DND-41 (cell line): ENCODE data around the gene STOML1.

Source experiments
- ATAC-seq: fragments of 200-7000 bp; cut with Tn5 transposase; 3 replicates; pipeline ENCODE4 v1.9.1; 2021; ENCODE audit warnings: low read depth; ENCODE audit not compliant: insufficient read depth
- DNase-seq: peaks from one replicate; pipeline ENCODE4 v3.0.0-alpha.2; 2020
- H2AFZ ChIP-seq: 2 replicates; pipeline ENCODE4 v1.6.0; 2012; ENCODE audit warnings: low read depth, low read length
- H3K27ac ChIP-seq: 2 replicates; pipeline ENCODE4 v1.5.1; 2012; ENCODE audit warnings: low read length, inconsistent platforms
- H3K27me3 ChIP-seq: fragments of 200-600 bp; sonication (generic); 2 replicates; pipeline ENCODE4 v1.6.0; 2012; ENCODE audit warnings: low read length, mild to moderate bottlenecking, inconsistent platforms; ENCODE audit not compliant: insufficient read depth, poor library complexity
- H3K36me3 ChIP-seq: 2 replicates; pipeline ENCODE4 v1.5.1; 2012; ENCODE audit warnings: low read length, inconsistent platforms; ENCODE audit not compliant: insufficient read depth
- H3K4me1 ChIP-seq: 2 replicates; pipeline ENCODE4 v1.5.1; 2012; ENCODE audit warnings: mild to moderate bottlenecking, low read length; ENCODE audit not compliant: insufficient read depth
- H3K4me2 ChIP-seq: 2 replicates; pipeline ENCODE4 v1.6.0; 2012; ENCODE audit warnings: mild to moderate bottlenecking, moderate library complexity, low read length, inconsistent platforms; ENCODE audit not compliant: insufficient read depth
- H3K4me3 ChIP-seq, 2 experiments: fragments of 200-600 bp in 1 of 2; shearing (Covaris generic) in 1 of 2; 2 replicates each; pipeline ENCODE4 v1.5.1; 2012 to 2016; ENCODE audit warnings: inconsistent platforms in 2 of 2, low read length in 2 of 2, mild to moderate bottlenecking in 2 of 2, low read depth in 1 of 2, moderate library complexity in 1 of 2
- H3K79me2 ChIP-seq: 2 replicates; pipeline ENCODE4 v1.6.0; 2012; ENCODE audit warnings: low read length, inconsistent platforms; ENCODE audit not compliant: insufficient read depth
- H3K9ac ChIP-seq: 2 replicates; pipeline ENCODE4 v1.6.0; 2012; ENCODE audit warnings: low read depth, mild to moderate bottlenecking, inconsistent platforms, low read length, moderate library complexity
- H3K9me3 ChIP-seq: 2 replicates; pipeline ENCODE4 v1.5.1; 2012; ENCODE audit warnings: low read length, moderate library complexity, mild to moderate bottlenecking, inconsistent platforms; ENCODE audit not compliant: insufficient read depth, severe bottlenecking
- H4K20me1 ChIP-seq: 2 replicates; pipeline ENCODE4 v1.6.0; 2012; ENCODE audit warnings: low read length; ENCODE audit not compliant: insufficient read depth
- CTCF ChIP-seq: IDR thresholded peaks from 2 replicates; pipeline ENCODE4 v1.5.1; 2012; ENCODE audit warnings: borderline replicate concordance, low read length, moderate library complexity, mild to moderate bottlenecking; ENCODE audit not compliant: poor library complexity, severe bottlenecking; ENCODE audit errors: extremely low read depth
- EZH2 ChIP-seq: IDR thresholded peaks from 3 replicates; pipeline ENCODE4 v1.6.1; 2012; ENCODE audit warnings: borderline replicate concordance, low read depth, mild to moderate bottlenecking, moderate library complexity, low read length, inconsistent platforms; ENCODE audit not compliant: severe bottlenecking

STOML1 gene

DNA sequence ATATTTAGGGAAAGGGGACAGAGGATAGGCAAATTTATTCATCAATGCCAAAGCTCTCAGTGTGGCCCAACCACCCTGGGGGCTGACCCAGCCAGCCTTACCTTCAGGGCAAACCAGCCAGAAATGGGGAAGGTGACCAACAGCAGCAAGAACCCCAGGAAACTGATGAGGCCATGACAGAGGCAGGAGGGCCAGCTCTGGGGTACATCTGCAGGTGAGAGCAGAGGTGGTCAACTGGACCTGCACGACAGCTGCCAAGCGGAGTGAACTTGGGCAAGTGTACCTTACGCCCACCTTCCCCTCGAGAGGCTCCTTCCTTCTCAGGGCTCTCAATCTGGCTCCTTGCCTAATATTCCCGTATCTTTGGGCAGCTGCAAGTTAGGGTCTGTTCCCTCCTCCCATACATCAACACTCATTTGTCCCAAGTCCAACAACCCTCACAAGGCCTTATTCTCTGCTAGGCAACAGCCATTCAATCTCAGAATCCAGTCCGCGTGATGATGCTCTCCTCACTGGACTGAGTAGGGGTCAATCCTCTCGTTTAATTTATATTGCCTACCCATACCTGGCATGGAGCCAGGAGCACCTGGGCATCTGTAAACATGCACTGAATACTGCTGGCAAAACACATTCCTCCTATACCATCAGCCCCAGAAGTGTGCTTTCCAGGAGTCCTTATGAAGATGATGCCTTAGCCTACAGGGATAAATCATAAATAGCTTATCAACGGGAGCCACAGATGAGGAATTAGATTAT lies 1.7 kb downstream of the STOML1 start:
- TF ChIP-seq CTCF (no peak), EZH2 (no peak)
- DNase-seq, result no peak
- H3K36me3 ChIP-seq, result peaks cover 3% of the 10 kb centered on the region
- H3K27me3 ChIP-seq, result no peaks in the 10 kb centered on the region
- H3K4me2 ChIP-seq, result peak overlapping the region; percentile 98; the same call in 1 of the 2 replicates
- no peak for ATAC-seq
- peaks cover 42% of the 10 kb centered on the region for H3K4me1 ChIP-seq
- H3K4me3 ChIP-seq, result no peak overlapping the region
- no peaks in the 10 kb centered on the region for H3K9me3 ChIP-seq
- no peaks in the 10 kb centered on the region for H4K20me1 ChIP-seq
- H2AFZ ChIP-seq, result no peak overlapping the region; the same call in 1 of the 2 replicates
- H3K9ac ChIP-seq, result no peak overlapping the region; the same call in 1 of the 2 replicates
- no peak overlapping the region for H3K27ac ChIP-seq
- H3K79me2 ChIP-seq, result peaks cover 26% of the 10 kb centered on the region

GRCh38 chr15:73989001-73989798 lies 2.9 kb downstream of the STOML1 start:
- TF ChIP-seq EZH2 (no peak), CTCF (no peak)
- DNase-seq (no peak), ATAC-seq (no peak)
- no peak overlapping the region for H2AFZ ChIP-seq
- H3K36me3 ChIP-seq, result peaks cover 9% of the 10 kb centered on the region
- H3K4me3 ChIP-seq, result no peak overlapping the region
- no peak overlapping the region for H3K27ac ChIP-seq
- H4K20me1 ChIP-seq, result no peaks in the 10 kb centered on the region
- H3K4me1 ChIP-seq, result peaks cover 39% of the 10 kb centered on the region
- no peak overlapping the region for H3K4me2 ChIP-seq
- no peaks in the 10 kb centered on the region for H3K27me3 ChIP-seq
- H3K9ac ChIP-seq, result no peak overlapping the region
- H3K9me3 ChIP-seq, result no peaks in the 10 kb centered on the region
- H3K79me2 ChIP-seq, result peaks cover 14% of the 10 kb centered on the region

- TF ChIP-seq CTCF, result no peak
- no peak for TF ChIP-seq EZH2
- DNase-seq (no peak), ATAC-seq (no peak)
- H3K9me3 ChIP-seq, result no peaks in the 10 kb centered on the region
- peaks cover 9% of the 10 kb centered on the region for H3K79me2 ChIP-seq
- H2AFZ ChIP-seq, result no peak overlapping the region
- H3K4me1 ChIP-seq, result peaks cover 33% of the 10 kb centered on the region
- H3K27ac ChIP-seq, result no peak overlapping the region
- H4K20me1 ChIP-seq, result no peaks in the 10 kb centered on the region
- H3K4me3 ChIP-seq, result no peak overlapping the region
- peaks cover 9% of the 10 kb centered on the region for H3K36me3 ChIP-seq
- no peaks in the 10 kb centered on the region for H3K27me3 ChIP-seq
- no peak overlapping the region for H3K9ac ChIP-seq
- no peak overlapping the region for H3K4me2 ChIP-seq
Measured at GRCh38 chr15:73988445-73988969, 3.6 kb downstream of the STOML1 start.
